ENCODE results near the gene CCDC14. TPM values are rescaled to one million over a fixed set of nuclear protein-coding genes. Genes with fewer than 3 reads are reported as not detected.
"Not testable (repeated sequence)": the region's sequence is repeated elsewhere in the genome, so short reads cannot be mapped to it uniquely, and the experiment has no call there.

Gene CCDC14
- total RNA-seq, 1 donor from 2014 or later = 139 TPM

GRCh38 chr3:123899300-123899865 lies 61.6 kb downstream of the CCDC14 start:
- DNase-seq (ENCODE audit: low spot score) = no peak

DNA sequence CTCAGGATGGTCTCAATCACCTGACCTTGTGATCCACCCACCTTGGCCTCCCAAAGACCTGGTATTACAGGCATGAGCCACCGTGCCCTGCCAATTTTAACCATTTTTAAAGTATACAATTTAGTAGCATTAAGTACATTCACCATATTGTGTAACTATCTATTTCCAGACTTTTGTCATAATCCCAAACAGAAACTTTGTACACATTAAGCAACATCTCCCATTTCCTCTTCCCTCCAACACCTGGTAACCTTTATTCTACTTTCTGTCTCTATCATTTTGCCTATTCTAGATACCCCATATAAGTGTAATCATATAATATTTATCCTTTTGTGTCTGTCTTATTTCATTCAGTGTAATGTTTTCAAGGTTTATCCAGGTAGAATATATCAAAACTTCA lies 68.0 kb downstream of the CCDC14 start:
- no peak for DNase-seq (ENCODE audit: low spot score)

- no peak for DNase-seq (ENCODE audit: low spot score)
Observed at GRCh38 chr3:123892195-123892594, 68.8 kb downstream of the CCDC14 start.

DNA sequence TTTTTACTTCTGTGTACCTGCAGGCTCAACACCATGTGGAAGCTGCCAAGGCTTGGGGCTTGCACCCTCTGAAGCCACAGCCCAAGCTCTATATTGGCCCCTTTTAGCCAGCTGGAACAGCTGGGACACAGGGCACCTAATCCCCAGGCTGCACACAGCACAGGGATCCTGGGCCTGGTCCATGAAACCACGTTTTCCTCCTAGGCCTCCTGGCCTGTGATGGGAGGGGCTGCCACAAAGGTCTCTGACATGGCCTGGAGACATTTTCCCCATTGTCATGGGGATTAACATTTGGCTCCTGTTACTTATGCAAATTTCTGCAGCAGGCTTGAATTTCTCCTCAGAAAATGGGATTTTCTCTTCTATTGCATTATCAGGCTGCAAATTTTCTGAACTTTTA lies 70.0 kb downstream of the CCDC14 start:
- not testable (repeated sequence) for DNase-seq (ENCODE audit: low spot score)

DNA sequence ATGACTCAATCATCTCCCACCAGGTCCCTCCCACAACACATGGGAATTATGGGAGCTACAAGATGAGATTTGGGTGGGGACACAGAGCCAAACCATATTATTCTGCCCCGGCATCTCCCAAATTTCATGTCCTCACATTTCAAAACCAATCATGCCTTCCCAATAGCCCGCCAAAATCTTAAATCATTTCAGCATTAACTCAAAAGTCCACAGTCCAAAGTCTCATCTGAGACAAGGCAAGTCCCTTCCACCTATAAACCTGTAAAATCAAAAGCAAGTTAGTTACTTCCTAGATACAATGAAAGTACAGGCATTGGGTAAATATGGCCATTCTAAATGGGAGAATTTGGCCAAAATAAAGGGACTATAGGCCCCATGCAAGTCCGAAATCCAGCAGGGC lies 70.9 kb downstream of the CCDC14 start:
- DNase-seq (ENCODE audit: low spot score) = not testable (repeated sequence)

DNA sequence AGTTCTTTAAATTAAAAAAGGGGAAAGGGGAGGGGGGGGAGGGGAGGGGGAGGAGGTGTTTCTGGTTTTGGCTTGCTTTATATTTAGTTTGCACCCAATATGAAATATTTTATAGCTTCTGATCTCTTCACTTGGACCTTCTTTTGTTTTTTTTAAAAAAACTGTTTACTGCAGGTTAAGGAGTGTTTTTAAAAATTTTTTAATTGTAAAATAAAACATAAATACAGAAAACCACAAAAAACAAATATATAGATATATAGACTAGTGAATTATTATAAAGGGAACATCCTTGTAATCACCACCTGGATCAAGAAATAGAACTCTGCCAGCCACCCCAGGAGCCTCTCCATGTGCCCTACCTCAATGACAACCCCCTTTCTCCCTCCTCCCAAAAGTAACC lies 76.0 kb downstream of the CCDC14 start:
- no peak for DNase-seq (ENCODE audit: low spot score)

- peak; percentile 65 for DNase-seq (ENCODE audit: low spot score)
Observed at GRCh38 chr3:123884203-123884831, 76.7 kb downstream of the CCDC14 start, which contains the start of gene MYLK. Gene MYLK, minus strand, starts transcription at chr3:123884332. Its CDS starts 90,491 bp downstream, at chr3:123793841.

- peak; percentile 2 for DNase-seq (ENCODE audit: low spot score)
Observed at GRCh38 chr3:123883701-123884202, 77.3 kb downstream of the CCDC14 start.

DNA sequence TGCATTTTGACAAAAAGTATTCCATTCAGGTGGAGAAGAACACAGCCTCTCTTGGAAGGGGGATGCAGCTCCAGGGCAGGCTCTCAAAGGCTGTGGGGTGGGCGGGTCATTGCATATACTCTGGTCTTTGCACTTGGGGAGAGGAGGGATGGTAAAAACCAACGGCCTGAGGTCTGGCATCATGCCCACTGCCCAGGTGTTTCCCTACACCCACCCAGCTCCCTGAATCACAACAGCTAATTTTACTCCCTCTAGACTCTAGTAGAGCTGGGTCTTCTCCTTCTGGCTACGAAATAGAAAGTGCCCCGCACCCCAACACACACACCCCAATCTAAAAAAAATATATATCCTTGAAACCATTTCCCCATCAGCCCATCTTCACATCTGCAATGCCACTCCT lies 77.9 kb downstream of the CCDC14 start:
- DNase-seq (ENCODE audit: low spot score) = no peak

- DNase-seq (ENCODE audit: low spot score) = no peak
Observed at GRCh38 chr3:123881771-123882170, 79.3 kb downstream of the CCDC14 start.

DNA sequence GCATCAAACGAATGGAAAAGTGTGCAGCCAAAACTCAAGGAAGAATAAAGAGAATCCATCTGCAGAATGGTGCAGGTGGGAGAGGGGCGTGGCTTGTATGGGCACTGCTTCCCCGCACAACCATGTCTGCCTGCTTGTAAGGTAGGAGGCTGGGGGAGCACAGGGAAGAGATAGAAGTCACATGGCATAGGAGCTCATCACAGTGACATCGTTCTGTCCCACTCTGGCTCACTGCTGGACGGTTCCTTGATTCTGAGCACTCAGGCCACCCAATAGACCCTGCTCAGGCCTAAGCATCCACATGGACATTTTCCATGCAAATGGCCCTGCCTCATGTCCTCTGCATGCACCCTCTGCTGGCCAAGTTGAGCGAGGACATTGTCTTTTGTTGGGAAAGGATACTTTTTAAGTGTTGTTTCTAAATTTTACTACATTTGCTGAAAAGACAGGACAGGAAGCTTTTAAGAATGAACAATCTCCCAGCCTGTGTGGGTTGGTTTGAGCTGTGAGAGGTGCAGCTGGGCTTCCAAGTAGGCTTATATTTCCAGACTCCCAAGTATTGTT lies 79.9 kb downstream of the CCDC14 start:
- DNase-seq (ENCODE audit: low spot score) = no peak

DNA sequence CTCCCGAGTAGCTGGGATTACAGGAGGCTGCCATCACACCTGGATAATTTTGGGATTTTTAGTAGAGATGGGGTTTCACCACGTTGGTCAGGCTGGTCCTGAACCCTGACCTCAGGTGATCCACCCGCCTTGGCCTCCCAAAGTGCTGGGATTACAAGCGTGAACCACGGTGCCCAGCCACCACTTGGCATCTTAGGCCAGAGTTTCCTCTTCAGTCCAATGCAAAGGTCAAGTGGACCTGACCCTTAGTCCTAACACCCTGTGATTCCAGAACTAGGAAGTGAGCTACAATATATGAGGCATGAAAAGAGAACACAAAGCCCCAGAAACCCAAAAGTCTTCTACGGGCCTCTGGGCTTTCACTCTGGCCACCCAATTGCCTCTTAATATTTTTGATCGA lies 82.2 kb downstream of the CCDC14 start:
- DNase-seq (ENCODE audit: low spot score) = no peak

- no peak for DNase-seq (ENCODE audit: low spot score)
Observed at GRCh38 chr3:123877965-123878364, 83.1 kb downstream of the CCDC14 start.

GRCh38 chr3:123877466-123877865 lies 83.6 kb downstream of the CCDC14 start:
- no peak for DNase-seq (ENCODE audit: low spot score)

- no peak for DNase-seq (ENCODE audit: low spot score)
Observed at GRCh38 chr3:123876858-123877257, 84.2 kb downstream of the CCDC14 start.

DNA sequence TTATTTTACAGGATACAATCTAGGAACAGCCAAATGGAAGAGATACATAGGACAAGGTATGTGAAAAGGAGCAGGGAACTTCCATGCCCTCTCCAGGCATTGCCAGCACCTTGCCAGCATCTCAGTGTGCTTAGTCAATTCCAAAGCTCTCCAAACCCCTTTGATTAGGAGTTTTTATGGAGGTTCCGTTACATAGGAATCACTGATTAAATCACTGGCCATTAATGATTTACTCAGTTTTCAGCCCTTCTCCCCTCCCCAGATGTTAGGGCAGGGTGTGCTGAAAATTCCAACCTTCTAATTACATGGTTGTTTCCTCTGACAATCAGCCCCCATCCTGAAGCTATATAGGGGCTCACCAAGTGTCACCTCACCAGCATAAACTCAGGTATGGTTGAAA lies 88.4 kb downstream of the CCDC14 start:
- no peak for DNase-seq (ENCODE audit: low spot score)

DNA sequence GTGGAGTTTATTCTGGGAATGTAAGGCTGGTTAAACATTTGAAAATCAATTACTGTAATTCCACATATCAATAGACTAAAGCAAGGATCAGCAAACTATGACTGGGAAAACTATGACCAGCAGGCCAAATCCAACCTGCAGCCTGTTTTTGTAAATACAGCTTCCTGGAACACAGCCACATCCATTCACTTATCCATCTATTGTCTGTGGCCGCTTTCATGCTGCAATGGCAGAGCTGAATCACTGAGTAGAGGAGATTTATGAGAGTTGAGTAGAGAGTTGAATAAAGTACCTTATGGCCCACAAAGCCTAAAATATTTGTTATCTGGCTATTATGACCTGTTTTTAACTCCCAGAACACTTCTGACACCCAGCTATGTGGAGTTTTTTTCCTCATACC lies 89.1 kb downstream of the CCDC14 start:
- no peak for DNase-seq (ENCODE audit: low spot score)

DNA sequence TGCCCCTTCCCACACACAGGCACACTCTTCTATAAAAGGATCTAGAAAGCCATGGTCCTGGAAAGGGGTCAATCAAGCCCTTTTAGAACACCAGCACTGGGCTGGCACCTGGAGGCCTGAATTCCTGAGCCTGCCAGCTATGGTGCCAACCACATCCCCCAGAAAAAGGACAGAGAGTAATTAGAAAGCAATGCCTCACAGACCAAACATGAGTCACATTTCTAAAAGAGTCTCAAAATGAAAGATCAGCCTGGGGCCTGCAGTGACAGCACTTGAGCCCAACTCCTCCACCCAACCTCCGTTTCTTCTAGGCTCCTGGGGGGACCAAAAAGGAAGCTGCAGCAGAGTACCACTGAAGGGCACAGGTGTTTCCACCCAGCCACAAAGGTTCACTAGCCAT lies 91.0 kb downstream of the CCDC14 start:
- no peak for DNase-seq (ENCODE audit: low spot score)

DNA sequence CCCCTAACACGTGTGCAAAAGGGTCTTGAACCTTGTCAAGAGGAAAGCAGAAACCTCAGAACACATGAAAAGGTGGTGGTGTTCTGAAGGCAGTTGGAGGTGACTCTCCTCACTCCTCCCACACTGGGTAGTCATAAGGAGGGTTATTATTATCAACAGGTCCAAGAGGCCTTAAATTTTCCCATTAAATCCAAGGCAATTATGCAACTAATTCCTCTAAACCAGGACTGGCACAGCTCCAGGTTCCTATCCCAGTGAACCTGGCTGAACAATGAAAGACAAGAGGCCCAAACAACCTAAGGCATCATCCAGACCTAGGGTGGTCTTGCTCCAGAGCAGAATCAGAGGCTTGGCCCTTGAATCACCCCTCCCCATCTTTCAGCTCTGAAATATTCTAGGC lies 91.9 kb downstream of the CCDC14 start:
- no peak for DNase-seq (ENCODE audit: low spot score)

DNA sequence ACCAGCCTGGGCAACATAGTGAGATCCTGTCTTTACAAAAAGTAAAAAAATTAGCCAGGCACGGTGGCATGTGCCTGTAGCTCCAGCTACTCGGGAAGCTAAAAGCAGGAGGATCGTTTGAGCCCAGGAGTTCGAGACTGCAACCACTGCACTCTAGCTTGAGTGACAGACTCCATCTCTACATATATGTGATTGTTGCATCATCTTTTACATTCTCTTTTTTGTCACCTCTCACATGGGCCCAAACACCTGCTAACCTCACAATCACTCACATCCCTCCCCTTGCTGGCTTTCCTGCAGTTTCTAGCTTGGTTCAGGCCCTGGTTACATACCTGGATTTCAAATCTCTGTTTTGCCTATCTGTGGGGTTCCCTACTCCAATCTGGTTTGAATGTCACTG lies 96.3 kb downstream of the CCDC14 start:
- DNase-seq (ENCODE audit: low spot score) = no peak
